ENCODE data around the gene DNAJB12.

DNA sequence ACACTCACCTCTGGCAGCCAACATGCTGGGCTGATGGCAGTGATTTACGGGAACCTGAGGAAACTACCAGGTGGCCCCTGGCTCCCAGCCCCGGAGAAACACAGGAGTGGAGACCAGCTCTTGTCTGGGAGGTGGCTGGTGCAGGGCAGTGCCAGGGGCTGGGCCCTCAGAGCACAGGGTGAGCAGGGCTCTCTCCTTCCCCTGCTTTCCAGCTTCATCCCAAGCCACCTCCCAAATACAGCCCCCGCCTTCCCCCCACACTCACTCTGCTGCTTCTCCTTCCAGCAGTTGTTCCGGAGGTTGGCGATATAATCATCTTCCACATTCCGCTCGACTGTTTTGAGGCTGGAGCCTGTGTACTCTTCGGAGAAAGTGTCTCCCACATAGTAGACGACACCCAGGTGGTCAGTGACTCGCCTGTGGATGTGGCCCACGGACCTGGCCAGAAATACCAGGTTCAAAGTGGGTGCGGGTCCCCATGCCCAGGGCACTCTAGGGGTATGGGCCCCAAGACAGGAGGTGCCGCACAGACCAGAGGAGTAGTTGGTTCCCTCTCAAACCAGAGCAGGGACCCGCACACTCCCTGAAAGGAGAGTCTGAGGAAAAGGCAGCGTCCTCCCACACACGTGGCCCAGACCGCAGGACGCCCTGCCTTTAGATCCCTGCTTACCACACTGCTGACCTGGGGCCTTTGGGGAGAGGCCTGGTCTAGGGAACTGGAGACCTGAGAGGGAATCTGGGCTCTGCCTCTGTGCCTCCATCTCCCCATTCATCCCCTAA, 18.3 kb downstream of the DNAJB12 start:
- no peak for TF ChIP-seq POLR2AphosphoS5 (IDR thresholded peaks at IDR 0.05; ENCODE audit: insufficient read depth in 1 of 2, low read depth in 1 of 2)
- no peak for TF ChIP-seq POLR2A (IDR thresholded peaks at IDR 0.05)
- TF ChIP-seq, protein P1, sequence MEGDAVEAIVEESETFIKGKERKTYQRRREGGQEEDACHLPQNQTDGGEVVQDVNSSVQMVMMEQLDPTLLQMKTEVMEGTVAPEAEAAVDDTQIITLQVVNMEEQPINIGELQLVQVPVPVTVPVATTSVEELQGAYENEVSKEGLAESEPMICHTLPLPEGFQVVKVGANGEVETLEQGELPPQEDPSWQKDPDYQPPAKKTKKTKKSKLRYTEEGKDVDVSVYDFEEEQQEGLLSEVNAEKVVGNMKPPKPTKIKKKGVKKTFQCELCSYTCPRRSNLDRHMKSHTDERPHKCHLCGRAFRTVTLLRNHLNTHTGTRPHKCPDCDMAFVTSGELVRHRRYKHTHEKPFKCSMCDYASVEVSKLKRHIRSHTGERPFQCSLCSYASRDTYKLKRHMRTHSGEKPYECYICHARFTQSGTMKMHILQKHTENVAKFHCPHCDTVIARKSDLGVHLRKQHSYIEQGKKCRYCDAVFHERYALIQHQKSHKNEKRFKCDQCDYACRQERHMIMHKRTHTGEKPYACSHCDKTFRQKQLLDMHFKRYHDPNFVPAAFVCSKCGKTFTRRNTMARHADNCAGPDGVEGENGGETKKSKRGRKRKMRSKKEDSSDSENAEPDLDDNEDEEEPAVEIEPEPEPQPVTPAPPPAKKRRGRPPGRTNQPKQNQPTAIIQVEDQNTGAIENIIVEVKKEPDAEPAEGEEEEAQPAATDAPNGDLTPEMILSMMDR (IDR thresholded peaks at IDR 0.05): no peak

Measured in vagina (tissue), 2 donors.